IMR-90 (cell line): ENCODE data around the gene R3HDM4. TPM values are rescaled to one million over a fixed set of nuclear protein-coding genes. Genes with fewer than 3 reads are reported as not detected.

Experiments
- ATAC-seq: fragments of 200-7000 bp; cut with Tn5 transposase; 2 replicates; pipeline ENCODE4 v1.9.1; 2020; ENCODE audit warnings: low read depth, mild to moderate bottlenecking, moderate library complexity
- BruUV-seq: library from RNA; stranded (reverse); fragments of 400-500 nt; replicated peaks from 2 replicates; lab custom pipeline; 2021; lab: Mats Ljungman, UMichigan
- CTCF ChIA-PET: fragments of 300-600 bp; formaldehyde crosslinking; extraction: SDS; loops from one replicate; lab custom pipeline; 2021; ENCODE audit warnings: antibody characterized with exemption; lab: Yijun Ruan, JAX
- POLR2A ChIA-PET: fragments of 300-600 bp; sonication (Branson Sonifier 250); formaldehyde crosslinking; loops from one replicate; lab custom pipeline; 2022; ENCODE audit warnings: antibody characterized with exemption; ENCODE audit not compliant: unreplicated experiment; lab: Charles Lee
- DNase-seq: peaks from one replicate; pipeline ENCODE4 v3.0.0; 2013
- H2AFZ ChIP-seq: replicated peaks from 2 replicates; pipeline ENCODE3; 2013; ENCODE audit warnings: low read length, mild to moderate bottlenecking; ENCODE audit not compliant: poor library complexity
- H2AK5ac ChIP-seq: 2 replicates; pipeline ENCODE4 v1.6.1; 2013; ENCODE audit warnings: low read depth, low read length, inconsistent platforms
- H2AK9ac ChIP-seq: replicated peaks from 2 replicates; pipeline ENCODE3; 2013; ENCODE audit warnings: mild to moderate bottlenecking, low read depth, low read length, moderate library complexity; ENCODE audit not compliant: poor library complexity
- H2BK120ac ChIP-seq: 2 replicates; pipeline ENCODE4 v1.6.1; 2013; ENCODE audit warnings: low read depth, low read length, inconsistent platforms
- H2BK15ac ChIP-seq: 3 replicates; pipeline ENCODE4 v1.6.1; 2013; ENCODE audit warnings: low read depth, low read length, inconsistent platforms
- H2BK20ac ChIP-seq: 2 replicates; pipeline ENCODE4 v1.6.1; 2013; ENCODE audit warnings: low read depth, mild to moderate bottlenecking, inconsistent platforms, low read length, moderate library complexity
- H2BK5ac ChIP-seq: 2 replicates; pipeline ENCODE4 v1.6.1; 2013; ENCODE audit warnings: mild to moderate bottlenecking, low read depth, low read length, inconsistent platforms; ENCODE audit not compliant: poor library complexity, severe bottlenecking
- H3K14ac ChIP-seq: replicated peaks from 2 replicates; pipeline ENCODE4 v1.6.1; 2013; ENCODE audit warnings: low read depth, low read length, inconsistent platforms
- H3K18ac ChIP-seq: 2 replicates; pipeline ENCODE4 v1.6.1; 2013; ENCODE audit warnings: low read depth, low read length, control low read depth
- H3K23ac ChIP-seq: 2 replicates; pipeline ENCODE4 v1.6.1; 2013; ENCODE audit warnings: low read depth, low read length, inconsistent platforms
- H3K27ac ChIP-seq: 2 replicates; pipeline ENCODE4 v1.5.1; 2013; ENCODE audit warnings: mild to moderate bottlenecking, control low read depth, low read length; ENCODE audit not compliant: insufficient read depth
- H3K27me3 ChIP-seq: 2 replicates; pipeline ENCODE4 v1.6.1; 2013; ENCODE audit warnings: low read length; ENCODE audit not compliant: control insufficient read depth, insufficient read depth
- H3K36me3 ChIP-seq: 2 replicates; pipeline ENCODE4 v1.6.1; 2013; ENCODE audit warnings: low read length, mixed read lengths; ENCODE audit not compliant: control insufficient read depth, insufficient read depth
- H3K4ac ChIP-seq: 2 replicates; pipeline ENCODE4 v1.6.1; 2013; ENCODE audit warnings: low read depth, low read length, inconsistent platforms
- H3K4me1 ChIP-seq: 2 replicates; pipeline ENCODE4 v1.6.1; 2013; ENCODE audit warnings: low read length, mixed read lengths; ENCODE audit not compliant: control insufficient read depth, insufficient read depth
- H3K4me2 ChIP-seq: 2 replicates; pipeline ENCODE4 v1.6.1; 2013; ENCODE audit warnings: low read depth, mild to moderate bottlenecking, control low read depth, low read length, moderate library complexity
- H3K4me3 ChIP-seq: 2 replicates; pipeline ENCODE4 v1.5.1; 2013; ENCODE audit warnings: low read depth, mild to moderate bottlenecking, control low read depth, low read length, moderate library complexity; ENCODE audit not compliant: insufficient read depth
- H3K56ac ChIP-seq: 2 replicates; pipeline ENCODE4 v1.6.1; 2013; ENCODE audit warnings: low read length, inconsistent platforms; ENCODE audit not compliant: insufficient read depth; ENCODE audit errors: extremely low read depth
- H3K79me1 ChIP-seq, 2 experiments: 2 replicates each; pipeline ENCODE4 v1.6.1; 2013; ENCODE audit warnings: low read length in 2 of 2, inconsistent platforms in 1 of 2, low read depth in 1 of 2
- H3K9ac ChIP-seq: 2 replicates; pipeline ENCODE4 v1.6.1; 2013; ENCODE audit warnings: low read depth, low read length, control low read depth
- H3K9me1 ChIP-seq: 2 replicates; pipeline ENCODE4 v1.6.1; 2013; ENCODE audit warnings: low read length, inconsistent platforms; ENCODE audit not compliant: insufficient read depth
- H3K9me3 ChIP-seq: 2 replicates; pipeline ENCODE4 v1.6.1; 2013; ENCODE audit warnings: low read length; ENCODE audit not compliant: control insufficient read depth, insufficient read depth
- H4K20me1 ChIP-seq: 2 replicates; pipeline ENCODE4 v1.6.1; 2013; ENCODE audit warnings: low read length, inconsistent platforms; ENCODE audit not compliant: insufficient read depth
- H4K5ac ChIP-seq: 2 replicates; pipeline ENCODE4 v1.6.1; 2013; ENCODE audit warnings: mild to moderate bottlenecking, low read depth, low read length, control low read depth
- H4K8ac ChIP-seq, 2 experiments: 2 replicates each; pipeline ENCODE4 v1.6.1; 2013; ENCODE audit warnings: low read depth in 2 of 2, low read length in 2 of 2, control low read depth in 1 of 2, inconsistent platforms in 1 of 2
- H4K91ac ChIP-seq: 2 replicates; pipeline ENCODE4 v1.6.1; 2013; ENCODE audit warnings: low read depth, low read length, inconsistent platforms; ENCODE audit not compliant: insufficient read depth
- BHLHE40 ChIP-seq: fragments of 150-350 bp; IDR thresholded peaks from 2 replicates; pipeline ENCODE4 v1.6.1; 2016; ENCODE audit warnings: mild to moderate bottlenecking, low read depth, low read length
- CEBPB ChIP-seq: IDR thresholded peaks from 2 replicates; pipeline ENCODE4 v1.6.1; 2012; ENCODE audit warnings: low read depth, low read length, improper control_type of control experiment
- NFE2L2 ChIP-seq: fragments of 150-350 bp; IDR thresholded peaks from 2 replicates; pipeline ENCODE4 v1.6.1; 2016; ENCODE audit warnings: low read depth, mild to moderate bottlenecking, low read length
- WGBS, 2 experiments: methylation state at CpG; one replicate each; pipeline versions ENCODE4 v1.1.5 to v1.1.7; 2013; ENCODE audit warnings: missing lambda C conversion rate in 2 of 2; ENCODE audit not compliant: insufficient read length in 1 of 2; ENCODE audit errors: extremely low coverage in 2 of 2; 5-methylcytosine and 5-hydroxymethylcytosine counted together
- dilution Hi-C: fragments of 300-500 bp; cut with HindIII; formaldehyde crosslinking; loops from one replicate; pipeline ENCODE4 v1.14.3; 2018; ENCODE audit warnings: low sequenced_read_pairs; ENCODE audit not compliant: unreplicated experiment
- in situ Hi-C: fragments of 300-500 bp; cut with MboI; formaldehyde crosslinking; loops from 3 replicates; pipeline ENCODE4 v1.14.3; 2019; ENCODE audit warnings: low sequenced_read_pairs, inconsistent platforms, mixed read lengths
- intact Hi-C: fragments of 100-400 bp; cut with micrococcal nuclease; formaldehyde crosslinking; loops from 2 replicates; pipeline ENCODE4 v1.10.0; 2022
- polyA plus RNA-seq, 3 experiments: library from polyadenylated mRNA; depleted of rRNA; stranded (reverse); fragments of >200 nt; gene quantifications; 2 replicates each; pipeline ENCODE4 v1.2.3, GENCODE V29; 2012; ENCODE audit warnings: low replicate concordance in 1 of 3
- total RNA-seq: library from RNA; depleted of rRNA; stranded (reverse); fragments of >200 nt; gene quantifications from 2 replicates; pipeline ENCODE4 v1.2.3, GENCODE V29; 2012

Gene R3HDM4
- total and polyA plus RNA-seq, 2 of the 4 experiments (the other 2 are of a cell fraction) = 9.0 to 51.5 TPM

- Histone ChIP-seq H2AK9ac (peak overlapping the region; percentile 82), H3K9me1 (peaks cover 17% of the 10 kb centered on the region), H3K36me3 (peaks cover 51% of the 10 kb centered on the region), H4K5ac (no peak overlapping the region), H3K56ac (no peak overlapping the region), H4K8ac (peak overlapping the region; percentile 51 to 65; a peak in 2 of 4 replicates), H3K4me3 (no peak overlapping the region), H4K91ac (peak overlapping the region; percentile 62; the same call in 1 of the 2 replicates), H3K14ac (0 out of 2 replicates have a peak overlapping the region, but pooled peaks have one; percentile 1), H3K27me3 (no peaks in the 10 kb centered on the region), H3K18ac (no peak overlapping the region), H3K79me1 (peaks cover 17 to 79% of the 10 kb centered on the region in 2 experiments), H3K4ac (peak overlapping the region; percentile 0; the same call in 1 of the 2 replicates), H2BK15ac (peak overlapping the region; percentile 59; the same call in 1 of the 3 replicates), H4K20me1 (peaks cover 88% of the 10 kb centered on the region), H3K27ac (peak overlapping the region; percentile 43), H3K9me3 (no peaks in the 10 kb centered on the region), H2BK20ac (no peak overlapping the region), H3K9ac (no peak overlapping the region), H2AFZ (peak overlapping the region; percentile 58), H2BK5ac (peak overlapping the region; percentile 21), H3K23ac (no peak overlapping the region), H2BK120ac (no peak overlapping the region), H3K4me1 (peaks cover 9% of the 10 kb centered on the region; the same call in 1 of the 2 replicates), H3K4me2 (no peak overlapping the region; the same call in 1 of the 2 replicates), H2AK5ac (peak overlapping the region; percentile 96)
- TF ChIP-seq CEBPB (no peak), NFE2L2 (no peak), BHLHE40 (peak; percentile 63)
- DNase-seq (peak; percentile 57), ATAC-seq (peak; percentile 80)
- ChIA-PET POLR2A (no interaction called here), CTCF (no interaction called here)
- WGBS, 2 experiments = 44% methylated on average over 44 of the region's 64 CpGs; no CpG with 5 or more reads in 1 of the 2 experiments
- dilution Hi-C loops (no loop called here), in situ Hi-C loops (no loop called here), intact Hi-C loops (no loop called here)
- no TSS peak for BruUV-seq
Measured at GRCh38 chr19:940591-941291, 27.7 kb upstream of the R3HDM4 start.
